GM21381 (cell line): ENCODE results near the gene RPL38.

Source experiments
- ATAC-seq: cut with Tn5 transposase; IDR thresholded peaks from one replicate; pipeline ENCODE4 v1.9.1; 2021; ENCODE audit warnings: mild to moderate bottlenecking, moderate library complexity; ENCODE audit not compliant: unreplicated experiment

Gene RPL38

GRCh38 chr17:74206332-74206818 is 2.9 kb downstream of the RPL38 start:
- no peak for ATAC-seq

- ATAC-seq = no peak
Measured at GRCh38 chr17:74210191-74211140, 7.0 kb downstream of the RPL38 start.

GRCh38 chr17:74211141-74211911 is 7.8 kb downstream of the RPL38 start:
- no peak for ATAC-seq

GRCh38 chr17:74211912-74212208 is 8.4 kb downstream of the RPL38 start:
- ATAC-seq = no peak

GRCh38 chr17:74212209-74212912 is 8.9 kb downstream of the RPL38 start:
- ATAC-seq = no peak

GRCh38 chr17:74212913-74213791 is 9.7 kb downstream of the RPL38 start, which contains the start of gene TTYH2:
Gene TTYH2 (plus strand): TSS chr17:74213571. CDS start chr17:74213588, 17 bp downstream.
- ATAC-seq = peak; percentile 60

GRCh38 chr17:74213861-74214391 is 10.4 kb downstream of the RPL38 start:
- no peak for ATAC-seq

- ATAC-seq = no peak
Measured at GRCh38 chr17:74214484-74215341, 11.2 kb downstream of the RPL38 start.

- no peak for ATAC-seq
Measured at GRCh38 chr17:74215342-74215727, 11.9 kb downstream of the RPL38 start.

- ATAC-seq = no peak
Measured at GRCh38 chr17:74216505-74216904, 13.0 kb downstream of the RPL38 start.

GRCh38 chr17:74217037-74217730 is 13.7 kb downstream of the RPL38 start:
- no peak for ATAC-seq

GRCh38 chr17:74217888-74218287 is 14.4 kb downstream of the RPL38 start:
- no peak for ATAC-seq

GRCh38 chr17:74218436-74218835 is 15.0 kb downstream of the RPL38 start:
- no peak for ATAC-seq

GRCh38 chr17:74219576-74220133 is 16.2 kb downstream of the RPL38 start:
- no peak for ATAC-seq

GRCh38 chr17:74220219-74220618 is 16.7 kb downstream of the RPL38 start:
- no peak for ATAC-seq

GRCh38 chr17:74220946-74221818 is 17.7 kb downstream of the RPL38 start:
- ATAC-seq = no peak

- ATAC-seq = no peak
Measured at GRCh38 chr17:74222399-74222798, 18.9 kb downstream of the RPL38 start.
